HEK293 (cell line): ENCODE results near the gene AGAP3.

ENCODE experiments used
- CTCF ChIA-PET: fragments of 350-600 bp; formaldehyde crosslinking; extraction: SDS; loops from one replicate; lab custom pipeline; 2021; ENCODE audit warnings: antibody characterized with exemption; lab: Yijun Ruan, JAX
- POLR2A ChIA-PET: fragments of 300-600 bp; formaldehyde crosslinking; extraction: SDS; loops from one replicate; lab custom pipeline; 2020; ENCODE audit warnings: antibody characterized with exemption, inconsistent platforms; lab: Yijun Ruan, JAX
- H3K27ac ChIP-seq: fragments of 200-500 bp; sonication (Bioruptor generic); 2 replicates; pipeline ENCODE4 v1.5.1; 2014; ENCODE audit warnings: low read depth, low read length, control low read depth, inconsistent platforms; ENCODE audit errors: extremely low read depth
- H3K36me3 ChIP-seq, 2 experiments: fragments of 200-500 bp in 1 of 2; sonication (Bioruptor generic) in 1 of 2; 1 replicate in 1 of 2; 2 replicates in 1 of 2; pipeline ENCODE4 v1.5.1; 2014 to 2017; ENCODE audit warnings: inconsistent platforms in 2 of 2, low read length in 2 of 2; ENCODE audit not compliant: control insufficient read depth in 2 of 2, insufficient read depth in 1 of 2
- H3K4me1 ChIP-seq: fragments of 200-500 bp; sonication (Bioruptor generic); 2 replicates; pipeline ENCODE4 v1.5.1; 2014; ENCODE audit warnings: mild to moderate bottlenecking, low read length, inconsistent platforms; ENCODE audit not compliant: control insufficient read depth, insufficient read depth
- H3K4me3 ChIP-seq: 2 replicates; pipeline ENCODE4 v1.5.1; 2011; ENCODE audit warnings: low read depth, mild to moderate bottlenecking, control low read depth, low read length, moderate library complexity
- H3K9me3 ChIP-seq: fragments of 200-500 bp; sonication (Bioruptor generic); 2 replicates; pipeline ENCODE4 v1.5.1; 2014; ENCODE audit warnings: low read depth, low read length, inconsistent platforms; ENCODE audit not compliant: control insufficient read depth, insufficient read depth
- KLF10 ChIP-seq: fragments of 450-650 bp; IDR thresholded peaks from 2 replicates; pipeline ENCODE4 v1.5.1; 2018; ENCODE audit warnings: missing biosample characterization, mild to moderate bottlenecking, missing genetic modification characterization
- OSR2 ChIP-seq: fragments of 450-650 bp; formaldehyde crosslinking; IDR thresholded peaks from 2 replicates; pipeline ENCODE4 v1.5.1; 2016; ENCODE audit warnings: missing biosample characterization, missing genetic modification characterization
- PATZ1 ChIP-seq: fragments of 450-650 bp; formaldehyde crosslinking; IDR thresholded peaks from 2 replicates; pipeline ENCODE4 v1.5.1; 2016; ENCODE audit warnings: missing biosample characterization, missing genetic modification characterization
- PRDM10 ChIP-seq: fragments of 450-650 bp; formaldehyde crosslinking; IDR thresholded peaks from 2 replicates; pipeline ENCODE4 v1.5.1; 2016; ENCODE audit warnings: missing biosample characterization, missing genetic modification characterization
- ZIC2 ChIP-seq: fragments of 450-650 bp; formaldehyde crosslinking; IDR thresholded peaks from 2 replicates; pipeline ENCODE4 v1.5.1; 2016; ENCODE audit warnings: missing biosample characterization, missing genetic modification characterization
- ZNF169 ChIP-seq: fragments of 450-650 bp; formaldehyde crosslinking; IDR thresholded peaks from 2 replicates; pipeline ENCODE4 v1.5.1; 2016; ENCODE audit warnings: missing biosample characterization, missing genetic modification characterization
- ZNF48 ChIP-seq: fragments of 450-650 bp; formaldehyde crosslinking; IDR thresholded peaks from 2 replicates; pipeline ENCODE4 v1.5.1; 2016; ENCODE audit warnings: missing biosample characterization, missing genetic modification characterization
- ZNF677 ChIP-seq: fragments of 450-650 bp; IDR thresholded peaks from 2 replicates; pipeline ENCODE4 v1.5.0; 2018; ENCODE audit warnings: missing biosample characterization, mild to moderate bottlenecking, missing genetic modification characterization, moderate library complexity
- TF ChIP-seq, protein P1 (sequence below): fragments of 450-650 bp; formaldehyde crosslinking; IDR thresholded peaks from 2 replicates; pipeline ENCODE4 v1.5.1; 2016; ENCODE audit warnings: missing biosample characterization, missing genetic modification characterization
- TF ChIP-seq, protein P2 (sequence below): fragments of 450-650 bp; formaldehyde crosslinking; IDR thresholded peaks from 2 replicates; pipeline ENCODE4 v1.5.1; 2017; ENCODE audit warnings: missing biosample characterization, missing genetic modification characterization
- TF ChIP-seq, protein P3 (sequence below): fragments of 450-650 bp; formaldehyde crosslinking; IDR thresholded peaks from 2 replicates; pipeline ENCODE4 v1.5.1; 2016; ENCODE audit warnings: missing biosample characterization, missing genetic modification characterization

Gene AGAP3

GRCh38 chr7:151074817-151075661 is 11.2 kb upstream of the AGAP3 start:
- CTCF ChIA-PET, result no interaction called here
- Histone ChIP-seq H3K27ac (no peak overlapping the region), H3K4me1 (peaks cover 4% of the 10 kb centered on the region; the same call in 1 of the 2 replicates), H3K36me3 (peaks cover 15 to 86% of the 10 kb centered on the region in 2 experiments; a peak in 2 of 3 replicates), H3K4me3 (no peak overlapping the region)
- POLR2A ChIA-PET, result interaction anchor here (0.6 to 4.8 kb wide), 6 partner anchors 9 to 128 kb away, joined by 3 to 22 read pairs (median 7); partner anchors contain the start of gene ABCB8
- TF ChIP-seq, protein P1, sequence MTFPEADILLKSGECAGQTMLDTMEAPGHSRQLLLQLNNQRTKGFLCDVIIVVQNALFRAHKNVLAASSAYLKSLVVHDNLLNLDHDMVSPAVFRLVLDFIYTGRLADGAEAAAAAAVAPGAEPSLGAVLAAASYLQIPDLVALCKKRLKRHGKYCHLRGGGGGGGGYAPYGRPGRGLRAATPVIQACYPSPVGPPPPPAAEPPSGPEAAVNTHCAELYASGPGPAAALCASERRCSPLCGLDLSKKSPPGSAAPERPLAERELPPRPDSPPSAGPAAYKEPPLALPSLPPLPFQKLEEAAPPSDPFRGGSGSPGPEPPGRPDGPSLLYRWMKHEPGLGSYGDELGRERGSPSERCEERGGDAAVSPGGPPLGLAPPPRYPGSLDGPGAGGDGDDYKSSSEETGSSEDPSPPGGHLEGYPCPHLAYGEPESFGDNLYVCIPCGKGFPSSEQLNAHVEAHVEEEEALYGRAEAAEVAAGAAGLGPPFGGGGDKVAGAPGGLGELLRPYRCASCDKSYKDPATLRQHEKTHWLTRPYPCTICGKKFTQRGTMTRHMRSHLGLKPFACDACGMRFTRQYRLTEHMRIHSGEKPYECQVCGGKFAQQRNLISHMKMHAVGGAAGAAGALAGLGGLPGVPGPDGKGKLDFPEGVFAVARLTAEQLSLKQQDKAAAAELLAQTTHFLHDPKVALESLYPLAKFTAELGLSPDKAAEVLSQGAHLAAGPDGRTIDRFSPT (tag by site-specific recombination), result 0 out of 2 replicates have a peak, but pooled peaks have one; percentile 21
- TF ChIP-seq ZIC2 (tag by site-specific recombination) (no peak), PATZ1 (no peak), PRDM10 (tag by site-specific recombination) (peak; percentile 71)
- TF ChIP-seq, all 188 proteins: peak for 2
- no peaks in the 10 kb centered on the region for H3K9me3 ChIP-seq

DNA sequence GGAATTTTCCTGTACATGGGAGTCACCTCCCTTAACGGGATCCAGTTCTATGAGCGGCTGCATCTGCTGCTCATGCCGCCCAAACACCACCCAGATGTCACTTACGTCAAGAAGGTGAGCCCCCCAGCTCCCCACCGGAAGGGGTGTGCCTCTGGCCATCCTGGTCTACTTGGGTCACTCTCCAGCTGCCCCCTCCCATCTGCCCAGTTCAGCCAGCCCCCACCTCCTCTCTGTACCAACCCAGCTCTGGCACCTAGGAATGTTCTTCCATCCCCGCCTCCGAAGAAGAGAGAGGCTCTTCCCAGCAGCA is 10.7 kb upstream of the AGAP3 start:
- peaks cover 15 to 80% of the 10 kb centered on the region in 2 experiments; a peak in 2 of 3 replicates for H3K36me3 ChIP-seq
- H3K4me3 ChIP-seq, result no peak overlapping the region
- no peak for TF ChIP-seq ZNF48
- TF ChIP-seq, protein P2, sequence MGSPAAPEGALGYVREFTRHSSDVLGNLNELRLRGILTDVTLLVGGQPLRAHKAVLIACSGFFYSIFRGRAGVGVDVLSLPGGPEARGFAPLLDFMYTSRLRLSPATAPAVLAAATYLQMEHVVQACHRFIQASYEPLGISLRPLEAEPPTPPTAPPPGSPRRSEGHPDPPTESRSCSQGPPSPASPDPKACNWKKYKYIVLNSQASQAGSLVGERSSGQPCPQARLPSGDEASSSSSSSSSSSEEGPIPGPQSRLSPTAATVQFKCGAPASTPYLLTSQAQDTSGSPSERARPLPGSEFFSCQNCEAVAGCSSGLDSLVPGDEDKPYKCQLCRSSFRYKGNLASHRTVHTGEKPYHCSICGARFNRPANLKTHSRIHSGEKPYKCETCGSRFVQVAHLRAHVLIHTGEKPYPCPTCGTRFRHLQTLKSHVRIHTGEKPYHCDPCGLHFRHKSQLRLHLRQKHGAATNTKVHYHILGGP (tag by site-specific recombination), result no peak
- TF ChIP-seq KLF10 (tag by site-specific recombination), result no peak
- no peak for TF ChIP-seq ZNF677 (tag by site-specific recombination)
- no peak for TF ChIP-seq ZNF169 (tag by site-specific recombination)
- TF ChIP-seq, protein P3, sequence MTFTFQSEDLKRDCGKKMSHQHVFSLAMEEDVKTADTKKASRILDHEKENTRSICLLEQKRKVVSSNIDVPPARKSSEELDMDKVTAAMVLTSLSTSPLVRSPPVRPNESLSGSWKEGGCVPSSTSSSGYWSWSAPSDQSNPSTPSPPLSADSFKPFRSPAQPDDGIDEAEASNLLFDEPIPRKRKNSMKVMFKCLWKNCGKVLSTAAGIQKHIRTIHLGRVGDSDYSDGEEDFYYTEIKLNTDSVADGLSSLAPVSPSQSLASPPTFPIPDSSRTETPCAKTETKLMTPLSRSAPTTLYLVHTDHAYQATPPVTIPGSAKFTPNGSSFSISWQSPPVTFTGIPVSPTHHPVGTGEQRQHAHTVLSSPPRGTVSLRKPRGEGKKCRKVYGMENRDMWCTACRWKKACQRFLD (tag by site-specific recombination), result no peak
- TF ChIP-seq OSR2 (tag by site-specific recombination), result no peak
- no peaks in the 10 kb centered on the region for H3K9me3 ChIP-seq
- ChIA-PET CTCF (interaction anchor here (1.9 kb wide), 1 partner anchor 35 kb away, joined by 9 read pairs; no protein-coding TSS in a partner anchor), POLR2A (interaction anchor here (0.6 to 4.8 kb wide), 5 partner anchors 9 to 128 kb away, joined by 3 to 22 read pairs (median 7); partner anchors contain the start of genes ABCB8 and SLC4A2)
- no peak overlapping the region for H3K27ac ChIP-seq
- peaks cover 4% of the 10 kb centered on the region; the same call in 1 of the 2 replicates for H3K4me1 ChIP-seq
